Raji (cell line): ENCODE results near the gene ZNF787.

Experiments
- POLR2A ChIP-seq: IDR thresholded peaks from 2 replicates; pipeline ENCODE4 v1.6.1; 2011; ENCODE audit warnings: low read depth, low read length, control low read depth; ENCODE audit not compliant: insufficient read depth

The ZNF787 gene

GRCh38 chr19:56091751-56092546 lies 29.1 kb downstream of the ZNF787 start:
- TF ChIP-seq POLR2A = no peak

GRCh38 chr19:56091066-56091490 lies 30.0 kb downstream of the ZNF787 start:
- TF ChIP-seq POLR2A = no peak

- TF ChIP-seq POLR2A = no peak
These were observed 31.8 kb downstream of the ZNF787 start for GRCh38 chr19:56089344-56089743.

- no peak for TF ChIP-seq POLR2A
These were observed 32.4 kb downstream of the ZNF787 start for GRCh38 chr19:56088497-56089215.

GRCh38 chr19:56087647-56088496 lies 33.2 kb downstream of the ZNF787 start:
- TF ChIP-seq POLR2A = no peak

- TF ChIP-seq POLR2A = no peak
These were observed 34.2 kb downstream of the ZNF787 start for GRCh38 chr19:56086671-56087430.

- TF ChIP-seq POLR2A = no peak
These were observed 35.4 kb downstream of the ZNF787 start for GRCh38 chr19:56085571-56086275.

- no peak for TF ChIP-seq POLR2A
These were observed 36.1 kb downstream of the ZNF787 start for GRCh38 chr19:56084835-56085536.

- TF ChIP-seq POLR2A = no peak
These were observed 37.4 kb downstream of the ZNF787 start for GRCh38 chr19:56083668-56084067.

GRCh38 chr19:56080669-56081401 lies 40.3 kb downstream of the ZNF787 start:
- TF ChIP-seq POLR2A = peak; percentile 28; the same call in 1 of the 2 replicates

- no peak for TF ChIP-seq POLR2A
These were observed 41.5 kb downstream of the ZNF787 start for GRCh38 chr19:56079609-56080008.

GRCh38 chr19:56076498-56076897 lies 44.6 kb downstream of the ZNF787 start:
- no peak for TF ChIP-seq POLR2A

- TF ChIP-seq POLR2A = no peak
These were observed 49.9 kb downstream of the ZNF787 start for GRCh38 chr19:56071151-56071550.

GRCh38 chr19:56069642-56070041 lies 51.5 kb downstream of the ZNF787 start:
- TF ChIP-seq POLR2A = no peak
